ENCODE data around the gene MRPL45.

Gene MRPL45

GRCh38 chr17:38355251-38355650, 58.3 kb downstream of the MRPL45 start:
- no peak for TF ChIP-seq CTCF (IDR thresholded peaks at IDR 0.05; ENCODE audit: insufficient read depth, low read length, poor library complexity, severe bottlenecking)
- DNase-seq (ENCODE audit: extremely low read depth, insufficient read length) = no peak

GRCh38 chr17:38357486-38358123, 60.6 kb downstream of the MRPL45 start:
- Histone ChIP-seq H3K27me3 (replicated peaks; ENCODE audit: control insufficient read depth, insufficient read depth, low read length) (no peaks in the 10 kb centered on the region), H3K36me3 (ENCODE audit: control insufficient read depth, insufficient read depth, low read length) (no peaks in the 10 kb centered on the region; the same call in none of the 2 replicates), H3K4me3 (replicated peaks; ENCODE audit: low read depth, low read length) (no peak overlapping the region)
- DNase-seq (ENCODE audit: extremely low read depth, insufficient read length) = no peak
- TF ChIP-seq CTCF (IDR thresholded peaks at IDR 0.05; ENCODE audit: insufficient read depth, low read length, poor library complexity, severe bottlenecking) = no peak

More at GRCh38 chr17:38355251-38355650, 58.3 kb downstream of the MRPL45 start:
- Histone ChIP-seq H3K27me3 (replicated peaks; ENCODE audit: control insufficient read depth, insufficient read depth, low read length) (no peaks in the 10 kb centered on the region), H3K36me3 (ENCODE audit: control insufficient read depth, insufficient read depth, low read length) (no peaks in the 10 kb centered on the region), H3K4me3 (replicated peaks; ENCODE audit: low read depth, low read length) (no peak overlapping the region)

- TF ChIP-seq CTCF (IDR thresholded peaks at IDR 0.05; ENCODE audit: insufficient read depth, low read length, poor library complexity, severe bottlenecking) = no peak
- no peaks in the 10 kb centered on the region for H3K27me3 ChIP-seq (replicated peaks; ENCODE audit: control insufficient read depth, insufficient read depth, low read length)
- no peak overlapping the region for H3K4me3 ChIP-seq (replicated peaks; ENCODE audit: low read depth, low read length)
- H3K36me3 ChIP-seq (ENCODE audit: control insufficient read depth, insufficient read depth, low read length) = no peaks in the 10 kb centered on the region; the same call in none of the 2 replicates
- DNase-seq (ENCODE audit: extremely low read depth, insufficient read length) = no peak
Observed at GRCh38 chr17:38358586-38359513, 61.9 kb downstream of the MRPL45 start.

GRCh38 chr17:38361694-38362465, 64.9 kb downstream of the MRPL45 start:
- Histone ChIP-seq H3K27me3 (replicated peaks; ENCODE audit: control insufficient read depth, insufficient read depth, low read length) (no peaks in the 10 kb centered on the region), H3K36me3 (ENCODE audit: control insufficient read depth, insufficient read depth, low read length) (no peaks in the 10 kb centered on the region; the same call in none of the 2 replicates), H3K4me3 (replicated peaks; ENCODE audit: low read depth, low read length) (no peak overlapping the region)
- TF ChIP-seq CTCF (IDR thresholded peaks at IDR 0.05; ENCODE audit: insufficient read depth, low read length, poor library complexity, severe bottlenecking) = no peak
- DNase-seq (ENCODE audit: extremely low read depth, insufficient read length) = no peak

- Histone ChIP-seq H3K36me3 (ENCODE audit: control insufficient read depth, insufficient read depth, low read length) (no peaks in the 10 kb centered on the region; the same call in none of the 2 replicates), H3K27me3 (replicated peaks; ENCODE audit: control insufficient read depth, insufficient read depth, low read length) (no peaks in the 10 kb centered on the region), H3K4me3 (replicated peaks; ENCODE audit: low read depth, low read length) (no peak overlapping the region)
- TF ChIP-seq CTCF (IDR thresholded peaks at IDR 0.05; ENCODE audit: insufficient read depth, low read length, poor library complexity, severe bottlenecking) = no peak
- no peak for DNase-seq (ENCODE audit: extremely low read depth, insufficient read length)
Observed at GRCh38 chr17:38363016-38363415, 66.0 kb downstream of the MRPL45 start.

Measured in GM06990 (cell line).